ENCODE results near the gene CILP2.

DNA sequence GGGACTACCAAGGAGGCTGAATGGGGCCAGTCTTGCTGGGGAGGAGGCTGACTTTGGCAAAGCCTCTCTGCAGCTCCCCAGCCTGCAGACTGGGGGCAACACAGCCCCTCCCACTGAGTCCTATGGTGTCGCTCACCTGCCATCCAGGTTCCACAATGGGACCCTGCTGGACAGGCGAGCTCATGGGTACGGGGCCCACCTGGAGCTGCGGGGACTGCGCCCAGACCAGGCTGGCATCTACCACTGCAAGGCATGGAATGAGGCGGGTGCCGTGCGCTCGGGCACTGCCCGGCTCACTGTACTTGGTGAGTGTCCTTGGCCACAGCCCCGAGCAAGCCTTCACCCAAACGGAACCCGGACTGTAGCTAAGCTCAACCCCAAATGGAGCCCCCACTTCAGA, 5.0 kb downstream of the CILP2 start:
- no peak for TF ChIP-seq CTCF (conservative IDR thresholded peaks at IDR 0.05; ENCODE audit: low read depth, low read length)
- no peak for TF ChIP-seq MXI1 (IDR thresholded peaks at IDR 0.05; ENCODE audit: borderline replicate concordance, low read depth, low read length)
- TF ChIP-seq POLR2A (IDR thresholded peaks at IDR 0.05; ENCODE audit: low read depth, low read length) = no peak
- TF ChIP-seq SMC3 (IDR thresholded peaks at IDR 0.05; ENCODE audit: low read depth, low read length) = no peak
- no peak for TF ChIP-seq CEBPB (IDR thresholded peaks at IDR 0.05; ENCODE audit: low read depth, low read length)
- no peak for TF ChIP-seq FOS (IDR thresholded peaks at IDR 0.05; ENCODE audit: low read depth, low read length)
- TF ChIP-seq RAD21 (IDR thresholded peaks at IDR 0.05; ENCODE audit: low read length) = no peak
- TF ChIP-seq, protein P1, sequence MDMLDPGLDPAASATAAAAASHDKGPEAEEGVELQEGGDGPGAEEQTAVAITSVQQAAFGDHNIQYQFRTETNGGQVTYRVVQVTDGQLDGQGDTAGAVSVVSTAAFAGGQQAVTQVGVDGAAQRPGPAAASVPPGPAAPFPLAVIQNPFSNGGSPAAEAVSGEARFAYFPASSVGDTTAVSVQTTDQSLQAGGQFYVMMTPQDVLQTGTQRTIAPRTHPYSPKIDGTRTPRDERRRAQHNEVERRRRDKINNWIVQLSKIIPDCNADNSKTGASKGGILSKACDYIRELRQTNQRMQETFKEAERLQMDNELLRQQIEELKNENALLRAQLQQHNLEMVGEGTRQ (IDR thresholded peaks at IDR 0.05; ENCODE audit: low read depth, low read length) = no peak
- no peak for TF ChIP-seq RFX5 (IDR thresholded peaks at IDR 0.05; ENCODE audit: low read depth, low read length)
- TF ChIP-seq MAFK (IDR thresholded peaks at IDR 0.05; ENCODE audit: low read depth, low read length) = no peak
- TF ChIP-seq RCOR1 (IDR thresholded peaks at IDR 0.05; ENCODE audit: insufficient replicate concordance, low read length) = no peak
- TF ChIP-seq NFE2L2 (IDR thresholded peaks at IDR 0.05; ENCODE audit: low read depth, low read length) = no peak
- TF ChIP-seq BHLHE40 (IDR thresholded peaks at IDR 0.05; ENCODE audit: low read depth, low read length) = no peak
- TF ChIP-seq, protein P2, sequence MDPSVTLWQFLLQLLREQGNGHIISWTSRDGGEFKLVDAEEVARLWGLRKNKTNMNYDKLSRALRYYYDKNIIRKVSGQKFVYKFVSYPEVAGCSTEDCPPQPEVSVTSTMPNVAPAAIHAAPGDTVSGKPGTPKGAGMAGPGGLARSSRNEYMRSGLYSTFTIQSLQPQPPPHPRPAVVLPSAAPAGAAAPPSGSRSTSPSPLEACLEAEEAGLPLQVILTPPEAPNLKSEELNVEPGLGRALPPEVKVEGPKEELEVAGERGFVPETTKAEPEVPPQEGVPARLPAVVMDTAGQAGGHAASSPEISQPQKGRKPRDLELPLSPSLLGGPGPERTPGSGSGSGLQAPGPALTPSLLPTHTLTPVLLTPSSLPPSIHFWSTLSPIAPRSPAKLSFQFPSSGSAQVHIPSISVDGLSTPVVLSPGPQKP (IDR thresholded peaks at IDR 0.05; ENCODE audit: borderline replicate concordance, low read depth, low read length) = no peak

All from IMR-90 (cell line).